ENCODE results near the gene RFTN2. TPM values are rescaled to one million over a fixed set of nuclear protein-coding genes. Genes with fewer than 3 reads are reported as not detected.

Gene RFTN2
- total and polyA plus RNA-seq, 2 of the 13 experiments (the other 11 are each of a cell fraction or from before 2014, with no cell fraction given), result not detected

DNA sequence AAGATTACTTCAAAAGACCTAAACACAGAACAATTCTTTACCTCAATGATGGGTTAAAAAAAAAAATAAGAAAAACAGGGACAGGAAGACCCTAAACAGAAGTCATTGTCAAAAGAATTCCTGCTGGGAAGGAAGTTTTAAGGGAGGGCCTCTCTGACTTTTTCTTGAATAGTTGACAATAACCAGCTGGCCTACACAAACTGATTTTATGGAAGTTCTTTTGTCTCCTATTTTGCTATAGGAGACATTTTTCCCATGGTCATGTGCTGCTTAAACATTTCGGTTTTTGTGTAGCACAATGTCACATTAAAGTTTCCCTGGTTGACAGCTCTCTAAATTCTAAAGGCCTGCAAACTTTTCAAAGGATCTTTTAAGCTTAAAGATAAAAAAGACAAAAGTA, 55.3 kb downstream of the RFTN2 start:
- TF ChIP-seq REPIN1 (CRISPR knock-in tag; IDR thresholded peaks at IDR 0.05; ENCODE audit: borderline replicate concordance, low read depth), result no peak
- no peak for TF ChIP-seq ZFP1 (CRISPR knock-in tag; IDR thresholded peaks at IDR 0.05)
- TF ChIP-seq ZNF747 (CRISPR knock-in tag; IDR thresholded peaks at IDR 0.05; ENCODE audit: borderline replicate concordance), result no peak
- TF ChIP-seq, protein P1, sequence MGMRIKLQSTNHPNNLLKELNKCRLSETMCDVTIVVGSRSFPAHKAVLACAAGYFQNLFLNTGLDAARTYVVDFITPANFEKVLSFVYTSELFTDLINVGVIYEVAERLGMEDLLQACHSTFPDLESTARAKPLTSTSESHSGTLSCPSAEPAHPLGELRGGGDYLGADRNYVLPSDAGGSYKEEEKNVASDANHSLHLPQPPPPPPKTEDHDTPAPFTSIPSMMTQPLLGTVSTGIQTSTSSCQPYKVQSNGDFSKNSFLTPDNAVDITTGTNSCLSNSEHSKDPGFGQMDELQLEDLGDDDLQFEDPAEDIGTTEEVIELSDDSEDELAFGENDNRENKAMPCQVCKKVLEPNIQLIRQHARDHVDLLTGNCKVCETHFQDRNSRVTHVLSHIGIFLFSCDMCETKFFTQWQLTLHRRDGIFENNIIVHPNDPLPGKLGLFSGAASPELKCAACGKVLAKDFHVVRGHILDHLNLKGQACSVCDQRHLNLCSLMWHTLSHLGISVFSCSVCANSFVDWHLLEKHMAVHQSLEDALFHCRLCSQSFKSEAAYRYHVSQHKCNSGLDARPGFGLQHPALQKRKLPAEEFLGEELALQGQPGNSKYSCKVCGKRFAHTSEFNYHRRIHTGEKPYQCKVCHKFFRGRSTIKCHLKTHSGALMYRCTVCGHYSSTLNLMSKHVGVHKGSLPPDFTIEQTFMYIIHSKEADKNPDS (CRISPR knock-in tag; IDR thresholded peaks at IDR 0.05), result no peak
- no peak for TF ChIP-seq KLF12 (CRISPR knock-in tag; IDR thresholded peaks at IDR 0.05; ENCODE audit: borderline replicate concordance)
- TF ChIP-seq, protein P2, sequence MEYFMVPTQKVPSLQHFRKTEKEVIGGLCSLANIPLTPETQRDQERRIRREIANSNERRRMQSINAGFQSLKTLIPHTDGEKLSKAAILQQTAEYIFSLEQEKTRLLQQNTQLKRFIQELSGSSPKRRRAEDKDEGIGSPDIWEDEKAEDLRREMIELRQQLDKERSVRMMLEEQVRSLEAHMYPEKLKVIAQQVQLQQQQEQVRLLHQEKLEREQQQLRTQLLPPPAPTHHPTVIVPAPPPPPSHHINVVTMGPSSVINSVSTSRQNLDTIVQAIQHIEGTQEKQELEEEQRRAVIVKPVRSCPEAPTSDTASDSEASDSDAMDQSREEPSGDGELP (IDR thresholded peaks at IDR 0.05; ENCODE audit: borderline replicate concordance, low read depth), result no peak
- H3K36me3 ChIP-seq (replicated peaks in 1 of 2; ENCODE audit: control insufficient read depth in 1 of 2, insufficient read depth in 2 of 2, low read length in 2 of 2), result no peaks in the 10 kb centered on the region
- peaks cover 3% of the 10 kb centered on the region; the same call in 1 of the 2 replicates for H3K4me1 ChIP-seq (ENCODE audit: insufficient read depth, low read length)
- no peaks in the 10 kb centered on the region for H3K9me3 ChIP-seq (ENCODE audit: low read length)
- WGBS (ENCODE audit: low lambda C conversion rate), result 8% methylated on average over 1 of the region's 1 CpG
- no peak overlapping the region for H3K27ac ChIP-seq (ENCODE audit: extremely low read length, insufficient read depth, low read length)
- H3K27me3 ChIP-seq (ENCODE audit: control insufficient read depth in 1 of 2, insufficient read depth in 2 of 2, low read length in 2 of 2), result peaks cover 0 to 21% of the 10 kb centered on the region in 2 experiments; a peak in 4 of 5 replicates
- no peak overlapping the region for H3K9ac ChIP-seq (ENCODE audit: insufficient read depth, low read depth, low read length)
- DNase-seq (ENCODE audit: low spot score) (no peak), FAIRE-seq (no peak), ATAC-seq (no peak)
- no TSS peak for BruUV-seq (replicated peaks)
- no peaks in the 10 kb centered on the region for H3K79me2 ChIP-seq (ENCODE audit: insufficient read depth, low read length)
- no peak overlapping the region for H3K4me3 ChIP-seq (replicated peaks in 1 of 3; ENCODE audit: insufficient read depth in 1 of 3, low read depth in 2 of 3, low read length in 3 of 3)
- no peak overlapping the region for H2AFZ ChIP-seq (ENCODE audit: low read length)
- no peak overlapping the region for H3K4me2 ChIP-seq (ENCODE audit: low read depth, low read length)
- intact Hi-C loops (cut with micrococcal nuclease; ENCODE audit: unreplicated experiment), result no loop called here
- CTCF ChIA-PET (ENCODE audit: low intra/inter-chr PET ratio, low total read pairs), result no interaction called here
- no peaks in the 10 kb centered on the region for H4K20me1 ChIP-seq (ENCODE audit: insufficient read depth, low read length)
- POLR2A ChIA-PET, result no interaction called here
- in situ Hi-C loops (cut with HindIII; ENCODE audit: extremely low pct_ligation_motif_present, low pct_unique_long_range_greater_than_20kb), result no loop called here

All from HepG2 (cell line).